GM19452 (cell line): ENCODE data around the gene SNRNP200.

Experiments used
- ATAC-seq: cut with Tn5 transposase; IDR thresholded peaks from one replicate; pipeline ENCODE4 v1.9.1; 2021; ENCODE audit not compliant: unreplicated experiment

The SNRNP200 gene

DNA sequence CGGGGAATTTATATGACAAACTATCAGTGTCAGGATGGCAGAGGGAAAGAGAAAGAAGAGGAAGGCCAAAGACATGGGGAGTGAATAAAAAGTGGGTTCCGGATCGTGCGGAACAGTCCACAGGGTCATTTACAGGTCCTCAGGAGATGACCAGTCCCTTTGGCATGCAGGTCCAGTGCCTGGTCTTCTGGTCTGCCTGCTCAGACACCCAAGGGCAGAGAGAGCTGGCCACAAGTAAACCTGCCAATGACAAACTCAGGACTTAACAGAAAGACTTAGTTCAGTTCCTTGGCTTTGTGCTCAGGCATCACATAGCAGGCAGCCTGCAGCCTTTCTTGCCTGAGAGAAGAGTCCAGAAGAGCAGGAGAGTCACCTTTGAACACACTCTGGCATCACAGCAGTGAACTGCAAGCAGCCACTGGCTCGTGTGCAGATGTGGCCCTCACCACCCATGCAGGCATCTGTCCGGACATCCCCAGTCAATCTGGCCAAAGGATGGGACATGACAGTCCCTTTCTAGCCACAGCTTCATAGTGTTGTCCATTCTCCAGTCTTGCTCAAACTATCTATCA lies 53.5 kb downstream of the SNRNP200 start:
- no peak for ATAC-seq

DNA sequence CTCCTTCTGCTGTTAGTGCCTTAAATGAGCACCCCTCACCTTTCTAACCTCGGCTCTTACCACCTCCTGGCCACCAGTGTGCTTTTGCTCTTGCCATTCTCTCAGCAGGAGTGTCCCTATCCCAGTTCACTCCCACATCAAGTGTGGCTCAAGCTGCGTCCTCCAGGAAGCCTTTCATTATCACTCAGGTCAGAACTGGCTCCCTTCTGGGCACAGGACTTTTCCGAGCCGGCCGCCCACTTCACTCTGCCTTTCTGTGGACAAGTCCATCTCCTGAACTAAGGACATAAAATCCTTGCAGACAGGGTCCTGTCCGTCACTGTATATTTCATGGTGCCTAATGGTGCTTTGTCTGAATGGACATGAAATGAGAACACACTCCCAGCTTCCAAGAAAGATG lies 55.2 kb downstream of the SNRNP200 start:
- no peak for ATAC-seq

DNA sequence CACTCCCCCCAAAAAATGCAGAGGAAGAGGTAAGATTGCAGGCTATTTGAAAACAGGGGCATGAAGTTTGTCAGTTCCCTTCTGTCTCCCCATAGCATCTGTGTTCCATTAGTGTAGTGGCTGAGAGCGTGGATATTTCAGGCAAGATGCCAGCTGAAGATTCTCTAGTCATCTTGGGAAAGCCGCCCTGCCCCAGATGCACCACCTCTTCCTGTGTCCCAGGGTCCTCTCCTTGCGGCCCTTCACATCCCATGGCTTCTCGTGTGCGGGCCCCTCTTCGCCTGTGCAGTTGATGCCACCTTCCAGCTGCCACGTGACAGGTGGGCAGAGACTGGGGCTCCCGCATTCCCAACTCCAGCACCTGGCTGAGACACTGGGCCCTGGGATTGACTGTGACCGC lies 55.7 kb downstream of the SNRNP200 start:
- no peak for ATAC-seq

DNA sequence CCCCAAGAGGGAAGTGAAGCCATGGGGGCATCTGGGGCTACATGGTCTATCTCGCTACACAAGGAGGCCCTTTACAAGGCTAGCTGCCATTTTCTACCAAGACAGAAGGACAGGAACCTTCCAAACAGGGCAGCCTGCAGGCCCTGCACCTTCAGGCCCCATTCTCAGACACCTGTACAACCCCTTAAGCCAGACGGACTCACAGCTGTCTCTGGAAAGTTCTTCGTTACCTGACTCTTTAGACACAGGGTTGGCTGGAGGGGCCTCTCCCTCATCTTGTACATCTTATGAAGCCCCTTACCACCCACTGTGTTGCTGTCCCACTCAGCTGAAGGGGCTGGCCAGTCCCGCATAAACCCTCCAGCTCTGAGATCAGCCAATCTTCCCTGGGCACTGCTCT lies 56.7 kb downstream of the SNRNP200 start:
- ATAC-seq = no peak

DNA sequence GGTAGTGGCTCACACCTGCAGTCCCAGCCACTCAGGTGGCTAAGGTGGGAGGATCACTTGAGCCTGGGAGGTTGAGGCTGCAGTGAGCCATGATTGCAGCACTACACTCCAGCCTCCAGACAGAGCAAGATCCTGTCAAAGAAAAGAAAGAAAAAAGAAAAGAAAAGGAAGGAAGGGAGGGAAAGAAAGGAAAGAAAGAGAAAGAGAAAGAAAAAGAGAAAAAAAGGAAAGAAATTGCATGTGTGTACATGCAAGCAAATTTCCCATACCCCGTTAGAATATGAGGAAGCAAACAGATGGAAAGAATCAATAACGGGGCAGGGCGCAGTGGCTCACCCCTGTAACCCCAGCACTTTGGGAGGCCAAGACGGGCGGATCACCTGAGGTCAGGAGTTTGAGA lies 57.5 kb downstream of the SNRNP200 start:
- no peak for ATAC-seq

DNA sequence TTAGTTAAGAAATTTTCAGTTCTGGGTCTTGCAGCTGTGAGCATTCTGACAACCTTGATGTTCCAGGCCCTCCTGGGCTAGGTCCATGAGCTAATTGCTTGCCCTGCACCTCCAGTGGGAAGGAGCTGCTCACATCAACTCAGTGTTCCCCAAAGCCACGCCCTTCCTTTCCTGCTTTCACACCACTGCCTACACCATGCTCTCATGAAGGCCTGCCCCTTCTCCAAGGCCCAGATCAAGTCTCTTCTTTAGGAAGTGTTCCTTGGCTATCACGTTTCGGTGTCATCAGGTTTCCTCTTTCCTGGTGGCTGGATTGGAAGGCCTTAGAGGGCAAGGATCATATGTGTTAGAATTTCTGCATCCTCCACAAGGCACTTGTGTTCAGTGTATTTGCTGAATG lies 58.3 kb downstream of the SNRNP200 start:
- no peak for ATAC-seq

DNA sequence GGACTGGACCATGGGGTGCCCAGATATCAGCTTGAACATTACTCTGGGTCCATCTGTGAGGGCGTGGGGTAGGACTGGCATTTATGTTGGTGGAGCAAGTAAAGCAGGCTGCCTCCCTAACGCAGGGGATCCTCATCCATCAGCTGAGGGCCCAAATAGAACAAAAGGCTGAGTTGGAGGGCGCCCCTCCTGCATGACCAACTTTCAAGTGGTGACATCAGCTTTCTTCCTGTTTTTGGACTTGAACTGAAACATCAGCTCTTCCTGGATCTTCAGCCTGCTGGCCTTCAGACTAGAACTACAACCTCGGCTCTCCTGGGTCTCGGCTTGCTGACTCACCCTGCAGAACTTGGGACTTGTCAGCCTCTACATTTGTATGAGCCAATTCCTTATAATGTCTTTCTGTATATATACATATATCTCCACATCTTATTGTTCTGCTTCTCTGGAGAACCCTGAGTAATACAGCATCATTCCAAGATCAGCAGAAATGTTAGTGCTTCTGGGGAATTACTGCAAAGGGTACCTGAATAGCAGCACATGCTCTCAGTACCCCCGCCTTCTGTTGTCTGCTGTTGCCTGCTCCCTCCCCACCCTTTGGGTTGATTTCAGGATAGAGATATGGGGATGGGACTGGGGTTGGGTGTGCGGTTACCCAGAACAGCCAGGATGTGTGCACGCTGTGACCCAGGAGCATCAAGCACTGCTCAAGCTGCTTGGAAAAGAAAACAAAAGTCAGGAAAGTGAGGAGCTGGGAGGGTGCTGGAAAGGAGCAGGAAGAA lies 59.5 kb downstream of the SNRNP200 start:
- ATAC-seq = no peak

DNA sequence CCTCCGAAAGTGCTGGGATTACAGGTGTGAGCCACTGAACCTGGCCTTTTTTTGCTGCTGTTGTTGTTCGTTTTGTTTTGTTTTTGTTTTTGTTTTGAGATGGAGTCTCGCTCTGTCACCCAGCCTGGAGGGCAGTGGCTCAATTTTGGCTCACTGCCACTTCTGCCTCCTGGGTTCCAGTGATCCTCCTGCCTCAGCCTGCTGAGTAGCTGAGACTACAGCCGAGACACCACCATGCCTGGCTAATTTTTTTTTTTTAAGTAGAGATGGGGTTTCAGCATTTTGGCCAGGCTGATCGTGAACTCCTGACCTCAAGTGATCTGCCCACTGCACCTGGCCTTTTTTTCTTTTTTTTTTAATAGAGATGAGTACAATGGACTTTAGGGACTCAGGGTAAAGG lies 61.5 kb downstream of the SNRNP200 start:
- ATAC-seq = no peak

DNA sequence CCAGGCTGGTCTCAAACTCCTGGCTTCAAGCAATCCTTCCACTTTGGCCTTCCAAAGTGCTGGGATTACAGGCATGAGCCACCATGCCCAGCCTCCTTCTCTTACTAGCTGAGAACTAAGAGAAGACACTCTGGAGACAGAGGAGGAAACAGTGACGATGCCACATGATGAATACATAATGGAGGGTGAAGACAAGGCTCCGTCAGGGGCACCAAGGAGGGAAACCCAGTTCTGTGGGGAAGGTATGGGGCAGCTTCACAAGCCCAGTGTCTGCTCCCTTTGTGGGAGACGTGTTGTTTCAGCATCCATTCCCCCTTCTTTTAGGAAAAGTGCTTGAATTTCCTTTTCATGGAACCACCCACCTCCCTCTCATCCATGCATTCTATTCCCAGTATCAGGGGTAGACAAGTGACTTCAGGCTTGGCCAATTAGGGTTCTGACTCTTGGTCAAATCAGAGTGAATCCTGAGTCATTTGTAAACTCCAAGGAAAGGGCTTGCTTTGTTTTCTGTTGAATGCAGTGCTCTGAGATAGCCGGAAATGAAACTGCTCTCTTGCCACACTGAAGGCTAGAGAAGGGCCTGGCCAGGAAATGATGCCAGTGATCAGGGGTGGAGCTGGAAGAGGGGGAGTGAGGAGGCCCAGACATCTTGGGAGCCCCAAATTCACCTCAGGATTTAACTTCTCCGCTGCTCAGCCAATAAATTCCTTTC lies 63.3 kb downstream of the SNRNP200 start:
- peak; percentile 89 for ATAC-seq

DNA sequence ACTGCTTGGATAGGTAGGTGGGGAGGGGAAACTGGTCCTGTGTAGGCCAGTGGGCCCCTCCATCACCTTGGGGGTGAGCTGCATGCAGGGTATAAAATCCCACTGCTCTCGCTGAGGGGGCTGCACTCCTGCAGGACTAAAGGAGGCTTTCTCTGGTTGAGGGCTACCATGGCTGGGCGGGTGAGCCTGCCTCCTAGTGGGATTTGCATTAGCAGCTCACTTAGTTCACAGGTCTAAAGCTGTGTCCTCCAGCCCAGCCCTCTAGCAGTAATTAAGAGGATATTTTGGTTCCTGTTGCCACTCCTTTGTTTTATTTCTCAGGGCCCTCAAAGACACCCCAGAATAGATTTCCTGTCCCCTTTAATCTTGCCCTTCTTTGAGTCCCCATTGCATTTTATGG lies 64.1 kb downstream of the SNRNP200 start:
- ATAC-seq = no peak

DNA sequence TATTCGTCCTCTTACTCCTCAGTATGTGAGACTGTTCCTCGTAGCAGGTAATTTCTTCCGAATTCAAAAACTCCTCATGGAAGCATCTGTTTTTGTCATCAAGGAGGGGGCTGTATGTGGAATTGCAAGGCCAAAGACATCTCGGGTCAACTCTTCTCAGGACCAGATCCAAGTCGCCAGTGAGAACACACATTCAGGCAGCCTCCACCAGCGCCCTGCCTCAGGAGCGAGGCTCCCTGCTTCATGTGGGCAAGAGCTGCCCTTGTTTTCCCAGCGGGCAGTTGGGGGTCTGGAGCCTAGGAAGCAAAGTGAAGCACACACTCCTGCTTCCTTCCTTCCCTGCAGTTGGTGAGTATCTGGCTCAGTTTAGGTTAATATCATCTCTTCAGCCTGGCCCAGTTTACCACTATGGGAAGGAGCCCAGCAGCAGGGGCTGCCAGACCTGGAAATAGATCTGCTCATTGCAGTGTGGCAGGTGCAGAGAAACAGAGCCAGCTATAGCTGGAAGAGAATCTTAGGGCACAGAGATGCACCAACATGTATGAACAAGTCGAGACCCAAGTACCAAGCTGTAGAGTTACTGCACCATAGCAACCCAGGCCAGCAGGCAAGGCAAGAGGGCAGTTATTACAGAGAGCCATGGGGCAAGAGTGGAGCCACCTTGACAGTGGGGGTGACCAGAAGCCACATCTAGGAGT lies 64.9 kb downstream of the SNRNP200 start:
- ATAC-seq = no peak

DNA sequence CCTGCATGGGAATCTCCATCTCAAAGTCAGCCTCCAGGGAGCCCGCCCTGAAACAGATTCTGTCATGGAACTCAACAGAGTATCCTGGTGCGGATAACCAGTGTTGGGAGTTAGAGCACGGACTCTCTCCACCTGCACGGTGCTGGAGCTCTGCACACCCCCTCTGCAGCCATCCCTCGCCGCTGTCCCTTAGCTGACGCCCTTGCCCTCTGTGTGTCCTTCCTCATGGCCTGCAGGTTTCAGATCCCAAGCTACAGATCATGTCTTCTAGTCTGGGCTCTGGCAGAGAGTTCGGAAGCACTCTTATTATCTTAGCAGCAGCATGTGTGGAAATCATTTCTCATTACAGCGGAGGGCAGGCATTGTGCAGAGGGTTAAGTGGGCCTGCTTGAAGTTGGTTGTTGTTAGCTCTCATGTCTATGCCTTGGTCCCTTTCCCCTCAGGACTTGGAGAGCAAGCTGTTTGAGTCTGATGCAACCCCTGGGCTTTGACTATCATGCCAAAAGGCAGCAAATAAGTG lies 65.5 kb downstream of the SNRNP200 start:
- ATAC-seq = no peak

DNA sequence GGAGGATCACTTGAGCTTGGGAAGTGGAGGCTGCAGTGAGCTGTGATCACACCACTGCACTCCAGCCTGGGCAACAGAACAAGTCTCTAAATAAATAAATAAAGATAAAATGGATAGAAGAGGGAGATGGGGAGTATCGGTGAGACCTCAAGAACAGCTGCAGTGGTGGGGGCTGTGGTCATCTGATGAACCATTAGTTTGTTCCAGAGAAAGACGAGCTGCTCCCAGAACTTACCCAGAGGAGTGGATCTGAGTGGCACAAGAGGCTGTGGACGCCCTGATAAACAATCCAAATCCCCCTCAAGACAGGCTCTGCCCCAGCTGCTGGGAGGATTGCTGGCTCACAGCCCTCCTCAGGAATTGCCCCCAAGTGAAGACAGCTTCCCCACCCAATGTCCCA lies 66.3 kb downstream of the SNRNP200 start:
- ATAC-seq = no peak

DNA sequence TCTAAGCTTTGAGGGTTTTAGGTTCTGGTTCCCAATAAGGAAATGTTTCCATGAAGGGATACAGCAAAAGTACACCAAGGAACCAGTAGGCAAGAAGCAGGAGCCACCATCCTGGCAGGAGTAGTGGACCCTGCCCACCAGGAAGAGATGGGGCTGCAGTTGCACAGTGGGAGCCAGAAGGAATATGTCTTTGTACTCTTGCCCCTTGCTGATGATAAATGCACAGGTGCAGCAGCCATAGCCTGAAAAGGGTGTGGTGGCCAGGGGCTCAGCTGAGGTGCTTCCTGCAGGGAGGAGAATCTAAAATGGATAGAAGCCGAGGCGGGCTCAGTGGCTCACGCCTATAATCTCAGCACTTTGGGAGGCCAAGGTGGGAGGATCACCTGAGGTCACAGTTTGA lies 67.1 kb downstream of the SNRNP200 start:
- ATAC-seq = no peak

DNA sequence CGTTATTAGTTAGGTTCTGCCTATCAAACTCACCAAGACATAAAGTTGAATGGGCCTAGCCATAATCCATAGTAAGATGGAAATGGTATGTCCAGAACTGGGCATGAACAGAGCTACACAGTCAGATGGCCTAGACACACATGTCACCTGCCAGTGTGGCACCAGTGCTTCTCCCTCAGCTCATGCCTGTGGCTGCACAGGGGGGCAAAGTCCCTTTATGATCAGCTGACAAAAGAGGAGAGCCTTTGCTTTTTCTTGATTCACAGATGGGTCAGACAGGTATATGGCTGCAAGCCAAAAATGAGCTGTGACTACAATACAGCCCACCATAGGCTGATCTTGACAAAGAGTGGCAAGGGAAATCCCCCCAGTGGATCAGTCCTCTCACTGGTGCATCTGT lies 68.5 kb downstream of the SNRNP200 start:
- ATAC-seq = no peak

DNA sequence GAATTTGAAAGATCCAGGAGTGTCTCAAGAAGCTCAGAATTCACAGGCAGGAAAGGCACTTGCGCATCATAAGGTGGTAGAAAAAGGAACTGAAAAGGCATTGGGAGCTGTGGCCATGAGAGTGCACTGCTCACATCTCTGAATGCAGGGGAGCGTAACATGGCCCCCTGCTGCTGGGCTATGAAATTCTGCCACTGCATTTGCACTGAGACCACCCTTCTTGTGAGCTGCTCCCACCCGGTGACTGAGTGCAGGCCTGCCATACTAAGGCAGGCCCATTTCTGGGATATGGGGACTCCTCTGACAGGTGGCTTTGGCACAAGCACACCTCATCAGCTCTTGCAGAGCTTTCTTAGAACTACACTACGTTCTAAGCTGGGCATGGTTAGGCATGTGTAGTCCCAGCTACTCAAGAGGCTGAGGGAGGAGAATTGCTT lies 71.4 kb downstream of the SNRNP200 start:
- ATAC-seq = peak; percentile 93

DNA sequence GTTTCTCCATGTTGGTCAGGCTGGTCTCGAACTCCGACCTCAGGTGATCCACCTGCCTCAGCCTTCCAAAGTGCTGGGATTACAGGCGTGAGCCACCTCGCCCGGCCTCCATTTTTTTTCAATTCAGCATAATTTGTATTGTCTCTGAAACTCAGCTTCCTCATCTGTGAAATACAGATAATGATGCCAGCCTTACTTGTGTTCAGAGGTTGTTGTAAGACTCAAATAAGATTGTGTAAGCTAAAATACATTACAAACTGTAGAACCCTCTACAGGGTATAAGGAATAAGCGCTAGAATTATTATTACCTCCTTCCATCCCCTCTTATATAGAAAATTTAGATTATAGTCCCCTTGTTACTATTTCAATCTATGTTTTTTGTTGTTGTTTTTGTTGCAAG lies 71.9 kb downstream of the SNRNP200 start:
- no peak for ATAC-seq

DNA sequence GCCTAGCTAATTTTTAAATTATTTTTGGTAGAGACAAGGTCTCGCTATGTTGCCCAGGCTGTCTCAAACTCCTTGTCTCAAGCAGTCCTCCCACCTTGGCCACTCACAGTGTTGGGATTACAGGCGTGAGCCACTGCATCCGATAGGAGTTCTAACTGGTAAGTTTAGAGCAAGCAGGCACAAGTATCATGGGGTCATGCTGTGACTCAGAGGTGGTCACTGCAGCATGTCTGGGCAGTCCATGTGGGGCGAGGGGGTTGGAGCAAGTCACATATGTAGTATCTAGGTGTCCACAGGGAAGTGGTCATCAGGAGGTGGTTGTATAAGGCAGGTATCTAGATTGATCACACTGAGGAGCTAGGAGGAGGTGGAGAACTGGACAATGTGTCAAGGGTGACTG lies 74.0 kb downstream of the SNRNP200 start:
- ATAC-seq = no peak

DNA sequence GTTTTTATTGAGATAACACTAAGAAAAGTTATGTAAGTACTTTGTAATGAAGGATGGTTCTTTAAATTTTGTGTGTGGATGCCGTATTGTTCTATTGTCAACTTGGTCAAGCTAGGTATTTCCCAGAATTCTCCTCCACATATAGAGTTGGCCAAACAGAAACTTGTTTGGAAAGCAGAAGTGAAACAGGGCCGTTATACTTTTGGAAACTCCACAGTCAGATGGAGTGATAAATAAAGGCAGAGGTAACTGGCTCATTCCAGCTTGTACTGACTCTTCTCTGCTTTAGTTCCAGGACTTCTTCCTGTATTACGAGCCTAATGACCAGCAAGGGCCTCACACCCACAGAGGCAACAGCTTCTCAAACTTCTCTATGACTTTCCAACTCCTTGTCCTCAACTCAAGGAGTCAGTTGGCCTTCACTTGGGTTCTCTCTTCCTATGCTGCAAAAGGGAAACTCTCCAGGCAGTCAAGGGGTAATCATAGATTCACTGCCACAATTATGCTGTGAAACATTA lies 80.3 kb downstream of the SNRNP200 start:
- ATAC-seq = peak; percentile 69
